ES-I3 (cell line): ENCODE results near the gene ALOX12.
A peak's percentile ranks its signal among the peaks of the same experiment; 100 is the strongest.

ENCODE experiments used
- H3K36me3 ChIP-seq: 2 replicates; pipeline ENCODE4 v1.6.1; 2013; ENCODE audit warnings: mild to moderate bottlenecking, low read length, control low read depth, moderate library complexity; ENCODE audit not compliant: insufficient read depth
- H3K4me1 ChIP-seq: 2 replicates; pipeline ENCODE4 v1.6.1; 2013; ENCODE audit warnings: mild to moderate bottlenecking, control low read depth, low read length; ENCODE audit not compliant: insufficient read depth
- H3K9ac ChIP-seq: 2 replicates; pipeline ENCODE4 v1.6.1; 2013; ENCODE audit warnings: low read depth, mild to moderate bottlenecking, low read length, moderate library complexity
- H3K9me3 ChIP-seq: 2 replicates; pipeline ENCODE4 v1.6.1; 2013; ENCODE audit warnings: mild to moderate bottlenecking, low read length, moderate library complexity; ENCODE audit not compliant: control insufficient read depth, insufficient read depth

Gene ALOX12

GRCh38 chr17:7023576-7024401 lies 27.9 kb downstream of the ALOX12 start:
- Histone ChIP-seq H3K9me3 (no peaks in the 10 kb centered on the region), H3K4me1 (peaks cover 4% of the 10 kb centered on the region), H3K36me3 (no peaks in the 10 kb centered on the region), H3K9ac (peak overlapping the region; percentile 52)

DNA sequence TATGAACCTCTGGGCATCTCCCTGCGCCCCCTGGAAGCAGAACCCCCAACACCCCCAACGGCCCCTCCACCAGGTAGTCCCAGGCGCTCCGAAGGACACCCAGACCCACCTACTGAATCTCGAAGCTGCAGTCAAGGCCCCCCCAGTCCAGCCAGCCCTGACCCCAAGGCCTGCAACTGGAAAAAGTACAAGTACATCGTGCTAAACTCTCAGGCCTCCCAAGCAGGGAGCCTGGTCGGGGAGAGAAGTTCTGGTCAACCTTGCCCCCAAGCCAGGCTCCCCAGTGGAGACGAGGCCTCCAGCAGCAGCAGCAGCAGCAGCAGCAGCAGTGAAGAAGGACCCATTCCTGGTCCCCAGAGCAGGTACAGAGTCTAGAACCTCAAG lies 28.5 kb downstream of the ALOX12 start:
- Histone ChIP-seq H3K36me3 (no peaks in the 10 kb centered on the region), H3K4me1 (peaks cover 4% of the 10 kb centered on the region), H3K9ac (no peak overlapping the region), H3K9me3 (no peaks in the 10 kb centered on the region)

GRCh38 chr17:7025245-7025644 lies 29.4 kb downstream of the ALOX12 start:
- H3K9me3 ChIP-seq, result no peaks in the 10 kb centered on the region
- H3K9ac ChIP-seq, result no peak overlapping the region
- H3K4me1 ChIP-seq, result peaks cover 2% of the 10 kb centered on the region
- no peaks in the 10 kb centered on the region for H3K36me3 ChIP-seq

GRCh38 chr17:7026471-7027115 lies 30.7 kb downstream of the ALOX12 start:
- Histone ChIP-seq H3K36me3 (no peaks in the 10 kb centered on the region), H3K9ac (no peak overlapping the region), H3K9me3 (no peaks in the 10 kb centered on the region), H3K4me1 (no peaks in the 10 kb centered on the region)

DNA sequence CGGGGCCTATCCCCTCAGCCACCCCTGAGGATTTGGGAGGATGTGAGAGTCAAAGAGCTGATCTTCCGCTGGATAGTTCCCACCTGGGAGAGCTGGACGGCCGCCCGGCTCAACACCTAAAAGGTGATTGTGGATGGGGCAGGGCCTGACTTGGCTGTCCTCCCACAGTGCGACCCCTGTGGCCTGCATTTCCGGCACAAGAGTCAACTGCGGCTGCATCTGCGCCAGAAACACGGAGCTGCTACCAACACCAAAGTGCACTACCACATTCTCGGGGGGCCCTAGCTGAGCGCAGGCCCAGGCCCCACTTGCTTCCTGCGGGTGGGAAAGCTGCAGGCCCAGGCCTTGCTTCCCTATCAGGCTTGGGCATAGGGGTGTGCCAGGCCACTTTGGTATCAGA lies 31.5 kb downstream of the ALOX12 start:
- Histone ChIP-seq H3K9me3 (no peaks in the 10 kb centered on the region), H3K4me1 (no peaks in the 10 kb centered on the region), H3K36me3 (no peaks in the 10 kb centered on the region), H3K9ac (no peak overlapping the region)

DNA sequence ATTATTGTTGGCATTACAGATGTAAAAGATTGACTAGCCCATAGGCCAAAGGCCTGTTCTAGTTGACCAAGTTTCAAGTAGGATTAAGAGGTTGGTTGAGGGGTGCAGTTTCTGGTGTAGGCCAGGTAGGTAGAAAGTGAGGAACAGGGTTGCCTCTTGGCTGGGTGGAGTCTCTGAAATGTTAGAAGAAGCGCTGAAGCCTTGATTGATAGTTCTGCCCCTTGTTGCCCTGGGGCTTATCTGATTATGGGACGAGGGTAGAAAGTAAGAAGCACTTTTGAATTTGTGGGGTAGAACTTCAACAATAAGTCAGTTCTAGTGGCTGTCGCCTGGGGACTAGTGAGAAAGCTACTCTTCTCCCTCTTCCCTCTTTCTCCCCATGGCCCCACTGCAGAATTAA lies 33.2 kb downstream of the ALOX12 start:
- no peaks in the 10 kb centered on the region for H3K9me3 ChIP-seq
- no peak overlapping the region for H3K9ac ChIP-seq
- no peaks in the 10 kb centered on the region for H3K36me3 ChIP-seq
- H3K4me1 ChIP-seq, result no peaks in the 10 kb centered on the region

- Histone ChIP-seq H3K36me3 (no peaks in the 10 kb centered on the region), H3K9ac (no peak overlapping the region), H3K4me1 (no peaks in the 10 kb centered on the region), H3K9me3 (no peaks in the 10 kb centered on the region)
Measured at GRCh38 chr17:7029659-7030058, 33.8 kb downstream of the ALOX12 start.

- H3K9me3 ChIP-seq, result no peaks in the 10 kb centered on the region
- peaks cover 7% of the 10 kb centered on the region; the same call in 1 of the 2 replicates for H3K4me1 ChIP-seq
- H3K9ac ChIP-seq, result peak overlapping the region; percentile 71
- no peaks in the 10 kb centered on the region for H3K36me3 ChIP-seq
Measured at GRCh38 chr17:7034955-7035590, 39.2 kb downstream of the ALOX12 start.

GRCh38 chr17:7035591-7036368 lies 39.9 kb downstream of the ALOX12 start, which contains the start of gene SLC16A13:
Gene SLC16A13, plus strand, starts transcription at chr17:7036015. Its CDS starts 368 bp downstream, at chr17:7036383.
- Histone ChIP-seq H3K4me1 (peaks cover 7% of the 10 kb centered on the region; the same call in 1 of the 2 replicates), H3K36me3 (no peaks in the 10 kb centered on the region), H3K9me3 (no peaks in the 10 kb centered on the region), H3K9ac (peak within 1 kb of the TSS; percentile 71)

GRCh38 chr17:7038025-7038862 lies 42.4 kb downstream of the ALOX12 start:
- Histone ChIP-seq H3K9ac (no peak overlapping the region), H3K9me3 (no peaks in the 10 kb centered on the region), H3K4me1 (peaks cover 14% of the 10 kb centered on the region; the same call in 1 of the 2 replicates), H3K36me3 (no peaks in the 10 kb centered on the region)

GRCh38 chr17:7039832-7040231 lies 44.0 kb downstream of the ALOX12 start:
- no peaks in the 10 kb centered on the region for H3K9me3 ChIP-seq
- H3K4me1 ChIP-seq, result peaks cover 14% of the 10 kb centered on the region; the same call in 1 of the 2 replicates
- H3K9ac ChIP-seq, result no peak overlapping the region
- no peaks in the 10 kb centered on the region for H3K36me3 ChIP-seq

GRCh38 chr17:7041607-7042500 lies 46.0 kb downstream of the ALOX12 start:
- Histone ChIP-seq H3K9me3 (no peaks in the 10 kb centered on the region), H3K4me1 (peaks cover 11% of the 10 kb centered on the region; the same call in 1 of the 2 replicates), H3K9ac (peak overlapping the region; percentile 49; the same call in 1 of the 2 replicates), H3K36me3 (no peaks in the 10 kb centered on the region)
